ENCODE measurements around the gene PPP1R10.

Gene PPP1R10

GRCh38 chr6:30613251-30614043, 3.6 kb downstream of the PPP1R10 start:
- no peak for DNase-seq (ENCODE audit: low read depth)
- TF ChIP-seq CTCF (conservative IDR thresholded peaks at IDR 0.05; ENCODE audit: low read depth, low read length): no peak
- H3K4me3 ChIP-seq (ENCODE audit: low read length): peak overlapping the region; percentile 100

- TF ChIP-seq CTCF (conservative IDR thresholded peaks at IDR 0.05; ENCODE audit: low read depth, low read length): no peak
- H3K4me3 ChIP-seq (ENCODE audit: low read length): no peak overlapping the region
- peak; percentile 84 for DNase-seq (ENCODE audit: low read depth)
Measured at GRCh38 chr6:30612687-30613248, 4.3 kb downstream of the PPP1R10 start.

GRCh38 chr6:30612213-30612612, 4.8 kb downstream of the PPP1R10 start:
- no peak for DNase-seq (ENCODE audit: low read depth)
- no peak overlapping the region for H3K4me3 ChIP-seq (ENCODE audit: low read length)

GRCh38 chr6:30611856-30612194, 5.2 kb downstream of the PPP1R10 start:
- no peak for DNase-seq (ENCODE audit: low read depth)
- H3K4me3 ChIP-seq (ENCODE audit: low read length): no peak overlapping the region
- TF ChIP-seq CTCF (conservative IDR thresholded peaks at IDR 0.05; ENCODE audit: low read depth, low read length): no peak

More at GRCh38 chr6:30612213-30612612, 4.8 kb downstream of the PPP1R10 start:
- TF ChIP-seq CTCF (conservative IDR thresholded peaks at IDR 0.05; ENCODE audit: low read depth, low read length): peak; percentile 46

- DNase-seq (ENCODE audit: low read depth): no peak
- TF ChIP-seq CTCF (conservative IDR thresholded peaks at IDR 0.05; ENCODE audit: low read depth, low read length): no peak
- no peak overlapping the region for H3K4me3 ChIP-seq (ENCODE audit: low read length)
Measured at GRCh38 chr6:30611150-30611855, 5.7 kb downstream of the PPP1R10 start.

- DNase-seq (ENCODE audit: low read depth): no peak
- H3K4me3 ChIP-seq (ENCODE audit: low read length): no peak overlapping the region
- no peak for TF ChIP-seq CTCF (conservative IDR thresholded peaks at IDR 0.05; ENCODE audit: low read depth, low read length)
Measured at GRCh38 chr6:30610065-30610464, 7.0 kb downstream of the PPP1R10 start.
